Left ventricle myocardium superior (tissue), 1 donor: ENCODE measurements around the gene SUB1. TPM values are rescaled to one million over a fixed set of nuclear protein-coding genes. Genes with fewer than 3 reads are reported as not detected.
"Not testable (repeated sequence)": the region's sequence is repeated elsewhere in the genome, so short reads cannot be mapped to it uniquely, and the experiment has no call there.

Experiments
- ATAC-seq: fragments of 200-7000 bp; cut with Tn5 transposase; one replicate; pipeline ENCODE4 v1.9.1; 2020; ENCODE audit warnings: mild to moderate bottlenecking, moderate library complexity
- DNase-seq: peaks from one replicate; pipeline ENCODE4 v3.0.0-alpha.2; 2020
- intact Hi-C: fragments of 100-400 bp; cut with micrococcal nuclease; formaldehyde crosslinking; loops from one replicate; pipeline ENCODE4 v1.11.0; 2022
- long read RNA-seq: library from polyadenylated mRNA; unstranded; transcript quantifications from one replicate; pipeline ENCODE4 v2.0.0, GENCODE V29; 2021
- total RNA-seq: library from RNA; stranded (reverse); fragmentation: NEBNext Ultra II Directional; extraction: Animal tissue kit (Norgen Biotek cat#: 25700); gene quantifications from one replicate; pipeline ENCODE4 v1.2.1, GENCODE V29; 2021
- donor health status: DM: no; HTN: yes; CAD: no; lungs with severe emphysema.

SUB1 gene
- 183 TPM for total RNA-seq
- long read RNA-seq, transcript SUB1-201 (5 exons, 3,507 nt) = major isoform, 149 of 151 reads
- long read RNA-seq, partial matches to known transcripts = 1 of 151 reads
- long read RNA-seq, other reads (novel, unspliced or antisense) = 1 of 151 reads

DNA sequence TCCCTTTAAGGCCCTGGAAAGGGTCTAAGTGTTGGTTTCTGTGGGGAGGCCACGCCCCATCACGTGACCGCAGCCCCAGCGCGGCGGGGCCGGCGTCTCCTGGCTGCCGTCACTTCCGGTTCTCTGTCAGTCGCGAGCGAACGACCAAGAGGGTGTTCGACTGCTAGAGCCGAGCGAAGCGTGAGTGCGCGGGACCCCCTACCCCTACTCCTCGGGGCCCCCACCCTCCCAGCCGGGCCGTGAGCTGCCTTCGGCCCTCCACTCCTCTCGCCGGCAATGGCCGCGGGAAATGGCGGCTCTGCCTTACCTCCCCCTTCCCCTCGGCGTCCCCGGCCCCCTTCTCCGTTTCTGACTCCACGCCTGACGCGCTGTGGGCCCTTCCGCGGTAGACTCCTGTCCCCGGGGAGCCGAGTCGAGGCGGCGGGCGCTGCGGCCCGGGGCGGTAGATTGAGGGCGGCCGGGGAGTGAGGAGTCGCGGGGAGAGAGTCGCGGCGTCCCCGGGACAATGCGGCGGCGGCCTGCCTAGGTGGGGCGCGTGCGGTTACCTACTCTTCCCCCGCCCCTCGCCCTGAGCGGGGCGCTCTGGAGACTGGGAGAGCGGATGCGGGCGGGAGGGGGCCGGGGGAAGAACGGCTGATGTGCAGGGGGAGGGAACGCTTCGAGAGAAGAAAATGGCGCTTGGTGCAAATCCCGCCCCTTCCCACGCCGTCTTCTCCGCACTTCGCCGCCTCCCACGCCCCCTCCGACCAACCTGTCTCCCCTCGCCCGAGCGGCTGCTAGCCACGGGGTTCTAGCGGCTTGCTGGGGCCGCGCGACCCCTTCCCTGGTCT lies at the start of gene SUB1:
Gene SUB1 (plus strand): TSS at position 112 of the 830 bp plus-strand sequence. CDS start 2,956 bp downstream, outside the sequence.
- peak; percentile 98 for ATAC-seq

DNA sequence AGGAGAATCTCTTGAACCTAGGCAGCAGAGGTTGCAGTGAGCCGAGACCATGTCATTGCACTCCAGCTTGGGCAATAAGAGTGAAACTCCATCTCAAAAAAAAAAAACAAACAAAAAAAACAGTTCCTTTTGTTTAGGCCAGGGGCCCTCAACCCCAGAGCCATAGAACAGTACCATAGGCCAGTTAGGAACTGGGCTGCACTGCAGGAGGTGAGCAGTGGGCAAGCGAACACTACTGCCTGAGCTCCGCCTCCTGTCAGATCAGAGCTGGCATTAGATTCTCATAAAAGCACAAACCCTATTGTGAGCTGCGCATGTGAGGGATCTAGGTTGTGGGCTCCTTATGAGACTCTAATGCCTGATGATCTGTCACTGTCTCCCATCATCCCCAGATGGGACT lies 49.1 kb upstream of the SUB1 start:
- intact Hi-C loops = no loop called here
- ATAC-seq (no peak), DNase-seq (no peak)

More for the DNA sequence above, at the start of gene SUB1:
- intact Hi-C loops = no loop called here
- peak; percentile 97 for DNase-seq

DNA sequence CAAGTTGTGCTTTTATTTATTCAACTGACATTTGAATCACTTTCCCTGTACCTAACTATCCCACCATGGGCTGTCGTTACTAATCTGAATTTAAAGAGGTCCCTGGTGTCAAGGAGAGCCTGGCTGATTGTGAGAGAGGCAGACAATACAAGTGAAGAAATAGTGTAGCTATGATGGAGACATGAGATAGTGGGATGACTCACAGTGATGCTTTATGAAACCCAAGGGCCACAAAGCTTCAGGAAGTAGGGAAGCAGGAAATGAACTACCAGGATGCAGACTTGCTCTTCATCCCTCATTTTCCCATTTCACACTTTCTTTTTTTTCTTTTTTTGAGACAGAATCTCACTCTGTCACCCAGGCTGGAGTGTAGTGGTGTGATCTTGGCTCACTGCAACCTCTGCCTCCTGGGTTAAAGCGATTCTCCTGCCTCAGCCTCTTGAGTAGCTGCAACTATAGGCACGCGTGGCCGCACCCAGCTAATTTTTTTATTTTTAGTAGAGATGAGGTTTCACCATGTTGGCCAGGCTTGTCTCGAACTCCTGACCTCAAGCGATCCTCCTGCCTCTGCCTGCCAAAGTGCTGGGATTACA lies 47.8 kb upstream of the SUB1 start:
- peak; percentile 48 for ATAC-seq
- DNase-seq, intact Hi-C loops: not testable (repeated sequence)

DNA sequence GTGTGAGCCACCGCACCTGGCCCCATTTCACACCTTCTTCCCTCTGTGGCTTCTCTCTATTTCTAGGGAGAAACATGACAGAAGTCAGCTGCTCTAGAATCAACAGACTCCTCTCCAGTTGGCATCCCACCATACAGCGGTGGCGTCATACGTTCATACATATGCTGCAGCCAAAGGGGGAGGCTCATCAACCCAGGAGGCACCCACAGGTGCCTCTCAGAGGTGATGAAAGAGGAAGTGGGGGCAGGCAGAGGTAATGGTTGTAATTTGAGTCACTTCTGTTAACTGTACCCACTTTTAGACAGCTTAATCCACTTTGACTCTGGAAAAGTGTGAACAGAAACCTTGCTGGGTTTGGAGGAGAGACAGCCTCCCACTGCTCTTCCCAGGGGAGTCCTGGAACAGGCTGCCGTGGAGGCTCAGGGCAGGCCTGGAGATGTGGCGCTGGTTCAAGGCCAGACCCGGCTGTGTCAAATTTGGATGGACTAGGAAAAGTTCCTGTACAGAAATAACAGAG lies 47.3 kb upstream of the SUB1 start:
- ATAC-seq (peak; percentile 88), DNase-seq (peak; percentile 72)
- intact Hi-C loops = no loop called here

DNA sequence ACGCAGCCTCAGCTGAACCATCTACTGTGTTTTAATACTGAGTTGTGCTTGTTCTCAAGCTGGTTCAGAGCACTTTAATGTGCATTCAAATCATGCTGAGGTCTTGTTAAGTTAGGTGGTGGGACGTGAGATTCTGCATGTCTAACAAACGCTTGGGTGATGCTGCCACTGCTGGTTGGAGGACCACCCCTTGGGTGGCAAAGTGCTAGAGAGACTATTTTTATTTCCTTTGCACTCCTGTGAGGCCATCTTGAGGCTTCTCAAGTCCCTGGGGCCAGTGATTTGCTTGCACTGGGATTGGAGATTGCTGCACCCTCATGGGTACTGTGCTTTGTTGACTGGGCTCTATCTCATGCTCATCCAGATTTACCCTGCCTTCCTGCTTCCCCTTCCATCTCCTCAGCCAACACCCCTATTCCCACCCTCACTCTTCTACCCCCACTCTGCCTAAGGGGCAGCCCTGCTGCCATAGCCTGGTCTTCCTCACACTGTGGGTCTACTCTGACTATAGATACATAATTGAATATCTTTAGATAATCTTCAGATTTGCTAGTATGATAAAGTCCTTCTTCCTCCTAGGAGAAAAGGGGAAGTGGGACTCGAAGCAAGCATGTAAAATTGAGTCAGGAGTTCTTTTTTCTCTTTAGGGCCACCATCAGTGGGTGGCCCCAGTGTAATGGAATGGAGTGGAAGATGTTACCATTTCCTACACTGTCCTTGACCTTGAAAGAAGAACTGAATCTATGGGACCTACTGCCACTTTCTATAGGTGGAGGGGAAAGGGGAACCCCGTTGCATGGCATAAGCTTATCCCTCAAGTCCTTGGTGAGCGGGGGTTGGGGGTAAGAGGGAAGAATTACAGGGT lies 45.1 kb upstream of the SUB1 start:
- DNase-seq (no peak), ATAC-seq (no peak)
- intact Hi-C loops = no loop called here

DNA sequence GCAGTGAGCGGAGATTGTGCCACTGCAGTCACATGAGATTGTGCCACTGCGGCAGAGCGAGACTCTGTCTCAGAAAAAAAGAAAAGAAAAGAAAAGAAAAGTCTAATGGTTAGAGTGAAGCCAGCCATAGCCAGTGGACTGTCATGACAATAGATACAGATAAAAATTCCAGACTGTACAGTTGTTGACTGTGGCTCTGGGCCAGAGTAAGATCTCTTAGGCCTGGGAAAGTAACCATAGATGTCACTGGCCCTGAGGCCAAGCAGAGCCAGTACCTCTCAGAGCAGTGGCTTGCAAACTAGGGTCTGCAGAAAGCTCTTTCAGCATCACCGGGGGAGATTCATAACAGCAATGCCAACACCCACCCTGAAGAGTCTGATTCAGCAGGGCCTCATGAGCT lies 44.1 kb upstream of the SUB1 start:
- no peak for ATAC-seq
- intact Hi-C loops = no loop called here
- DNase-seq = no peak

DNA sequence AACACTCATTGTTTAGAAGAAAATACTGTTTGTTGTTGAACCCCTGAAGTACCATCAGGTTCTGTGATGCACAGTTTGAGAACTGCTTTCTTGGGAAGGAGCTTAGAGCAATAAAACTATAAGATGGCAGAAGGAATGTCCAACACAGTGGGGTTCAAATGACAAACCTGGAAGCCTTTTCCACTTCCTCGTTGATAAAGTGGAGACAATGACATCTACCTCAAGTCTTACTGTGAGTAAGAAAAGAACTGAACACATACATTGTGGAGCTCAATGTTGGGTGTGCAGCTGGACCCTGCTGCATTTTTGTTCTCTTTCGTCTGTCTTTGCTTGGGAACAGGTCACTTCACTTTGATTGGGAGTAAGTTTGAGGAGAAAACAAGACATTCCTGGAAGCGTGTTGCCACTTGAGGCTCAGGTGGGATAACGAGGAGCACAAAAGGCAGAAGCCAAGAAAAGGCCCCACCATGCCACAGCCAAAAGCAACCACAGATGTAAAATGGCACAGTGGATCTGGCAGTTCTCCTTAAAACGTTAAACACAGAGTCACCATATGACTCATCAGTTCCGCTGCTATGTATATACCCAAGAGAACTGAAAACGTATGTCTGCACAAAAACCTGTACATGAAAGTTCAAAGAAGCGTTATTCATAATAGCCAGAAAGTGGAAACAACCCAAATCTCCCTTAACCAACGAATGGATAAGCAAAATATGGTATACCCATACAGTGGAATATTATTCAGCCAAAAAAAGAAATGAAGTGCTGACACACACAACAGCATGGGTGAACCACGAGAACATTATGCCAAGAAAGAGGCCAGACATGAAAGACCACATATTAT lies 42.9 kb upstream of the SUB1 start:
- intact Hi-C loops = no loop called here
- ATAC-seq (no peak), DNase-seq (no peak)

DNA sequence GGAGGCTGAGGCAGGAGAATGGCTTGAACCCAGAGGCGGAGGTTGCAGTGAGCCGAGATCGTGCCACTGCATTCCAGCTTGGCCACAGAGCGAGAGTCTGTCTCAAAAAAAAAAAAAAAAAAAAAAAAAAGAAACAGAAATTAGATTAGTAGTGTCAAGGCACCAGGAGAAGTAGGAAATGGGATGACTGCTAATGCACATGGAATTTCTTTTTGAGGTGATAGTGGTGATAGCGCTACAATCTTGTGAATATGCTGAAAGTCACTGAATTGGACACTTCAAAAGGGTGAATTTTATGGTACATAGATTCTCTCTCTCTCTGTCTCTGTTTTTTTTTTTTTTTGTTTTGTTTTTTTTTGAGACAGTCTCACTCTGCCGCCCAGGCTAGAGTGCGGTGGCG lies 42.1 kb upstream of the SUB1 start:
- intact Hi-C loops = no loop called here

DNA sequence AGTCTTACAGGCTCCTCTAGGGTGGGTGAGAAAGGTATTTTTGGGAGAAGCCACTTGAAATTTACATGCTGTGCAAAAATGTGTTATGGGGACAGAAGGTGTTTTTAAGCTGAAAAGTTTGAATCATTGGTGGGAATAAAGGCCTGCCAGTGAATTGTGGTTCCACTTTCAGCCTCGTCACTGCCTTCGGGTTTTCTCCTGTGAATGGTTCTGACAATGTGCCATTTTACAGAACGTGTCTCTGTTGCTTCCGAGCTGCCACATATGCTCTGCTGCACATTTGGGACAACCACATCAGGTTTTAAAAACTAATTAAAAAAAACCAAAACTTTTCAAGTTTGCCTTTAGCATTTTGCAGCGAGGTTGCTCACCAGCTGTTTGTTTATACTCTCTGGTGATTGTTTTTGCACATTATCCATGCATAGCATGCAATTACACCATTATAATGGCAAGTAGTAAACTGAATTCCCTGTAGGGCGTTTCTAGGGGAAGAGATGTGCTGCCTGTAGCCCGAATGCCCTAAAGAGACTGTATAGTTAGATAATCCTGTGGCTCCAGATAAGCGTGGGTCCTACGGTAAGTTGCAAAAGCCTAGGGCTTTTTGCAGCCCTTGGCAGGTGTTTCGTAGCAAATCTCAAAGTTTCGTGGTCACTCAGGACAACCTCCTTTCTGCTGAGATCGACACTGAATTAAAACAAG lies 40.1 kb upstream of the SUB1 start:
- DNase-seq = no peak
- no peak for ATAC-seq
- intact Hi-C loops = no loop called here

More for the DNA sequence above, 42.1 kb upstream of the SUB1 start:
- no peak for DNase-seq
- no peak for ATAC-seq

DNA sequence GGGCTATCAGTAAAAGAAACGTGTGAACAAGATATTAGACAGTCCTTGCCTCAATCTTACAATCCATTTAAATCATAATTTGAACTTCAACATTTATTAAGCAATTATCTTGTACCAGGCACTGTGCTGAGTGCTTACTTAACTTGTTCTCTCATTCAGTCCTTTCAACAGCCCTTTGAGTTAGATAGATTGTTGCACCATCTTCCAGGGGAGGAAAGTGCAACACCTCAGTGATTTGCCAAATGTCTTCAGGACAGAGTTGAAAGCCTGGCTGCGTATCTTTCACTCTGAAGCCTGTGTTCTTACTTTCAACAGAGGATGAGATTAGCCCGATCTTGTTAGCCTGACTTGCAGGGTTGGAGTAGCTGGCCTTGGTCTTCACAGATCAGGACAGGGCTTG lies 34.2 kb upstream of the SUB1 start:
- no peak for DNase-seq
- no peak for ATAC-seq
- intact Hi-C loops = no loop called here

DNA sequence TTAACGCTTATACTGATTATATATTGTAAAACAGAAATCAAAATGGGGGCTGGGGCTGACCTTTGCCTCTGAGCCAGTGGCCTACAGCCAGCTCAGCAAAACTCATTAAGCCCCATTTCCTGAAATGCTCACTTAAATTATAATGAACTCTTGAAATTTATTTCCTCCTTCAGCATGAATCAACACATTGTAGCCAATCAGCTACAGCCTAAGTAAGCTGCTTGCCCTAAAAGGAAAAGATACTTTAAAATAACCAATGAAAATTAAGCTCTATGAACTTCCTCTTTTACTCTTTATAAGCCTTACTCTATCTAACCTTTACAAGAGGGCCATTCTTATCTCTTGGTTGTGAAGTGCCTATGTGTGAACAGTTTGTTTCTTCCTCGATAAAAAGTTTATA lies 33.5 kb upstream of the SUB1 start:
- no peak for DNase-seq
- intact Hi-C loops = no loop called here
- ATAC-seq = no peak

DNA sequence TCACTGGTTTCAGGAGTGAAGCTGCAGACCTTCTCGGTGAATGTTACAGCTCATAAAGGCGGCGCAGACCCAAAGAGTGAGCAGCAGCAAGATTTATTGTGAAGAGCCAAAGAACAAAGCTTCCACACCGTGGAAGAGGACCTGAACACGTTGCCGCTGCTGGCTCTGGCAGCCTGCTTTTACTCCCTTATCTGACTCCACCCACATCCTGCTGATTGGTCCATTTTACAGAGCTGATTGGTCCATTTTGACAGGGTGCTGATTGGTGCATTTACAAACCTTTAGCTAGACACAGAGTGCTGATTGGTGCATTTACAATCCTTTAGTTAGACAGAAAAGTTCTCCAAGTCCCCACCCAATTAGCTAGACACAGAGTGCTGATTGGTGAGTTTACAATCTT lies 32.9 kb upstream of the SUB1 start:
- ATAC-seq, intact Hi-C loops, DNase-seq: not testable (repeated sequence)

DNA sequence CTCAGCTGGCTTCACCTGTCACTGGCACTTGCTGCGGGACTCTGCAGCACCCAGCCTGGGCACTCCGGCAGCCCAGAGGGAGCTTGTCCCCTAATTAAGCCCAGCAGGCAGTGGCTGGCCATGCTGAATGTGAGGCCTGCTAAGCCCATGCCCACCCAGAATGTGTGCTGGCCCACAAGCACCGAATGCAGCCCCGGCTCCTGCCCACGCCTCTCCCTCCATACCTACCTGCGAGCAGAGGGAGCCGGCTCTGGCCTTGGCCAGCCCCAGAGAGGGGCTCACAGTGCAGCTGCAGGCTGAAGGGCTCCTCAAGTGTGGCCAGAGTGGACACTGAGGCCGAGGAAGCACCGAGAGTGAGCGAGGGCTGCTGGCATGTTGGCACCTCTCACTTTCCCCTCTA lies 32.4 kb upstream of the SUB1 start:
- DNase-seq (no peak), ATAC-seq (no peak)
- intact Hi-C loops = no loop called here

DNA sequence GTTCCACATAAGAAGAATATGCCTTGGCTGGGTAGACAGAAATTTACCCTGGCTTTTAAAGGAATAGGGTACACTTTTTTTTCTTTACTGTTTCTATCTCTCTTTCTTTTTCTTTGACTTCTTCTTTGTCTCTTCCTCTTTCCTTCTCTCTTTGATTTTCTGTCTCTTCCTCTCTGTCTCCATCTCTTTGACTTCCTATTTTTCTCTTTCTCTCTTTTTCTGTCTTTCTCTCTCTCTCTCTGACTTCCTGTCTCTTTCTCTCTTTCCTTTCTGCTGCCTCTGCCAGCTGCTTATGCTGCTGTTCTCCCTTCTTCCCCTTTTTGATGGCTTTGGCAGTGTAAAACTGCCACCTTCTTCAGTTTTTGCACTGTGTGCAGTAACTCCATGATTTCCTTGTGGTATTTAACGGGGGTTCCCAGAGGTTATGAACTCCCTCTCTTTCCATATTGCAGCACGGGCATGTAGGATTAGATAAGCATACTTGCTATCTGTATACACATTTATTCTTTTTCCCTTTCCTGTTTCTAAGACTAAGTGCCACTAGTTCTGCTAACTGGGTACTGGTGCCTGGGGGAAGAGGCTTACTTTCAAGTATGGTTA lies 31.1 kb upstream of the SUB1 start:
- intact Hi-C loops, DNase-seq, ATAC-seq: not testable (repeated sequence)

DNA sequence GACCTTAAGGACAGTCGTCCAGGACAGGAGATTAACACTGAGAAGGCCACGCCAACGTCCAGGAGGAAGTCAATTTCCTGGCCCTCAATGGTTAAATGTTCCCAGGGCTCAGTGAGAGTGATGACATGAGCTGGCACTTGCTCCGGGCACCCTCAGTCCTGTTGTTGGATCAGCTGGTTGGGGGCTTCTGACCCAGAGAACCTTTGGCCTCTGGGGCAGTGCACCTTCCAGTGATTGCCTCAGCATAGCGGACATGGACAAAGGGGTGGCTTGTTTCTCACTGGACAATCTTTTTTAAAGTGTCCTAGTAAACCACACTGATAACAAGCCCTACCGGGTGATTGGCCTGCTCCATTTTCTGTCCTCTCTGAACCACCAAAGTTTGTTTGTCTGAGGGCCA lies 28.8 kb upstream of the SUB1 start:
- ATAC-seq, DNase-seq, intact Hi-C loops: not testable (repeated sequence)

DNA sequence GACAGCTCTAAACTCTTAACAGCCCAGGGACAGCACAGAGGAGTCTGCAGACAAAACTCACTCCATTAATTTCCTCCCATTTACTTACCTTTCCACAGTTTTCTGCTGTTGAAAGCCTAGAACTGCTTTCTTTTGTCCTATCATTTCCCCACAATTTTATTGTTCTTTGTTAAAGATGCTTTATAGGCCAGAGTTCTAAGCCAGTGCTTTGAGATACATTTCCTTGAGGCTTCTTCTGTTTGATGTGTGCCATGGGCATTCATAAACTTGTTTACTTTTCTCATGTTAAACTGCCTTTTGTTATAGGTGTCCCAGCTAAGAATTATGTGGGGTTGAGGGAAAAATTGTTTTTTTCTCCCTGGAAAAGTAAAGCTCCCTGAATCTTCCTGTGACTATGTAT lies 25.9 kb upstream of the SUB1 start:
- ATAC-seq (no peak), DNase-seq (no peak)
- intact Hi-C loops = no loop called here

DNA sequence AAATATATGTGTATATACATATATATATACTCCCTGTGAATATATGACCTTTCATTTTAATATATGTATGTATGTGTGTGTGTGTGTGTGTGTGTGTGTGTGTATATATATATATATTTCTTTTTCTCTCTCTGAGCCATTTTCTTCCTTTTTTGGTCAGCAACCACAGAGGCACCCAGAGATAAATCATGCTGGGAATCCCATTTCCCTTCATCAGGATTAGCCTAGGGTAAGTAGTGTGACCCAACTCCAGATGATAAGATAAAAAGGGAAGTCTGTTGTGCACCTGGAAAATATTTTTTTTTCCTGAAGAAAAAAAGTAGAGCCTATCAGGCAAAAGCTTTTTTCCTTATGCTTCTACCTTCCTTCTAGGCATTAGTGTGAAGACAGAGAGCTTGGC lies 25.4 kb upstream of the SUB1 start:
- DNase-seq (no peak), ATAC-seq (no peak)
- intact Hi-C loops = no loop called here

DNA sequence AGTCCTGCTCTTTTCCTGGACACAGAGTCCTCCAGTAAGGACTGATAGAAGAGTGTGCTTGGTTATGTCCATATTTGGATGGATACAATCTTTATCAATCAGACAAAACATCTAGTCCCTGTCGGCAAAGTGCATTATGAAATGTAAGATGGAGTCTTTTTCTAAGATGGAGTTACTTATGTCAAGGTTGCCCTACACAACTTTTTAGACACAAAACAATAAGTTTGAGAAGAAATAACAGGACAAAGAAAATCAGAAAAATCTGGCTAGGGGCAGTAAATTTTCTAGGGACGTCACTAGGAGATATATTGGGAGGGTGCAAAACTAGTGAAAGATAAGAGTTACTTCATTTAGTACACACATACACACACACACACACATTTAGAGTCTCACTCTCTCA lies 23.3 kb upstream of the SUB1 start:
- ATAC-seq = no peak
- intact Hi-C loops = no loop called here
- DNase-seq = no peak
